Muscle of leg (tissue), 11 donors: ENCODE data around the gene TGFBRAP1. TPM values are rescaled to one million over a fixed set of nuclear protein-coding genes. Genes with fewer than 3 reads are reported as not detected.

Experiments
- DNase-seq: peaks from one replicate; pipeline ENCODE4 v3.0.0; 2013
- H3K27ac ChIP-seq: one replicate; pipeline ENCODE4 v1.5.1; 2013; ENCODE audit warnings: mild to moderate bottlenecking, low read length, control low read depth
- H3K27me3 ChIP-seq: one replicate; pipeline ENCODE4 v1.6.1; 2013; ENCODE audit warnings: low read length; ENCODE audit not compliant: control insufficient read depth, insufficient read depth
- H3K36me3 ChIP-seq: one replicate; pipeline ENCODE4 v1.6.1; 2013; ENCODE audit warnings: low read length; ENCODE audit not compliant: control insufficient read depth, insufficient read depth
- H3K4me1 ChIP-seq: one replicate; pipeline ENCODE4 v1.6.1; 2013; ENCODE audit warnings: low read length; ENCODE audit not compliant: control insufficient read depth, insufficient read depth
- H3K4me3 ChIP-seq: one replicate; pipeline ENCODE4 v1.5.1; 2013; ENCODE audit warnings: low read length, control low read depth
- H3K9me3 ChIP-seq: replicated peaks from 2 replicates; pipeline ENCODE4 v1.6.1; 2013; ENCODE audit warnings: low read depth, low read length; ENCODE audit not compliant: control insufficient read depth
- WGBS: methylation state at CpG from one replicate; pipeline ENCODE4 v1.1.5; 2013; ENCODE audit warnings: missing lambda C conversion rate; ENCODE audit not compliant: insufficient coverage; 5-methylcytosine and 5-hydroxymethylcytosine counted together
- polyA plus RNA-seq, 8 donors: library from polyadenylated mRNA; unstranded; fragments of 120-200 nt; gene quantifications; one replicate each; pipeline versions ENCODE4 v1.2.1 to v1.2.3, GENCODE V29; 2013; ENCODE audit warnings: inconsistent platforms in 1 of 8, low replicate concordance in 1 of 8; ENCODE audit not compliant: insufficient read length in 8 of 8, insufficient read depth in 1 of 8
- total RNA-seq: library from RNA; stranded (reverse); fragments of 120-200 nt; gene quantifications from one replicate; pipeline ENCODE4 v1.2.4, GENCODE V29; 2013

TGFBRAP1 gene
- total and polyA plus RNA-seq, 9 donors: 7.1 to 10.5 (median 8.5) TPM

- Histone ChIP-seq H3K36me3 (peaks cover 24% of the 10 kb centered on the region), H3K4me1 (no peaks in the 10 kb centered on the region), H3K27ac (no peak overlapping the region), H3K4me3 (no peak overlapping the region), H3K9me3 (no peaks in the 10 kb centered on the region), H3K27me3 (no peaks in the 10 kb centered on the region)
- DNase-seq: no peak
- WGBS: 96% methylated on average over 4 of the region's 5 CpGs
These were observed 30.2 kb downstream of the TGFBRAP1 start for GRCh38 chr2:105299290-105299689.

- Histone ChIP-seq H3K27me3 (no peaks in the 10 kb centered on the region), H3K36me3 (peaks cover 31% of the 10 kb centered on the region), H3K4me1 (no peaks in the 10 kb centered on the region), H3K9me3 (no peaks in the 10 kb centered on the region), H3K4me3 (no peak overlapping the region), H3K27ac (no peak overlapping the region)
- DNase-seq: no peak
- 100% methylated on average over 1 of the region's 3 CpGs for WGBS
These were observed 31.5 kb downstream of the TGFBRAP1 start for GRCh38 chr2:105298017-105298416.

GRCh38 chr2:105297216-105297615, 32.3 kb downstream of the TGFBRAP1 start:
- Histone ChIP-seq H3K4me3 (no peak overlapping the region), H3K9me3 (no peaks in the 10 kb centered on the region), H3K27ac (no peak overlapping the region), H3K36me3 (peaks cover 33% of the 10 kb centered on the region), H3K4me1 (no peaks in the 10 kb centered on the region), H3K27me3 (no peaks in the 10 kb centered on the region)
- 89% methylated on average over 3 of the region's 7 CpGs for WGBS
- DNase-seq: no peak

GRCh38 chr2:105296017-105296611, 33.4 kb downstream of the TGFBRAP1 start:
- no peak for DNase-seq
- Histone ChIP-seq H3K27ac (no peak overlapping the region), H3K4me1 (no peaks in the 10 kb centered on the region), H3K36me3 (peaks cover 38% of the 10 kb centered on the region), H3K4me3 (no peak overlapping the region), H3K9me3 (no peaks in the 10 kb centered on the region), H3K27me3 (no peaks in the 10 kb centered on the region)
- WGBS: no CpG with 5 or more reads among the region's 7 CpGs

GRCh38 chr2:105294844-105295481, 34.6 kb downstream of the TGFBRAP1 start:
- H3K4me3 ChIP-seq: no peak overlapping the region
- H3K36me3 ChIP-seq: peaks cover 41% of the 10 kb centered on the region
- no CpG with 5 or more reads among the region's 5 CpGs for WGBS
- H3K27ac ChIP-seq: no peak overlapping the region
- DNase-seq: peak; percentile 54
- H3K27me3 ChIP-seq: no peaks in the 10 kb centered on the region
- H3K4me1 ChIP-seq: no peaks in the 10 kb centered on the region
- no peaks in the 10 kb centered on the region for H3K9me3 ChIP-seq

- WGBS: 86% methylated on average over 5 of the region's 6 CpGs
- Histone ChIP-seq H3K27me3 (no peaks in the 10 kb centered on the region), H3K36me3 (peaks cover 41% of the 10 kb centered on the region), H3K4me1 (no peaks in the 10 kb centered on the region), H3K9me3 (no peaks in the 10 kb centered on the region), H3K4me3 (no peak overlapping the region), H3K27ac (no peak overlapping the region)
- DNase-seq: peak; percentile 11
These were observed 35.5 kb downstream of the TGFBRAP1 start for GRCh38 chr2:105294046-105294445.

- H3K4me1 ChIP-seq: no peaks in the 10 kb centered on the region
- H3K9me3 ChIP-seq: no peaks in the 10 kb centered on the region
- H3K27me3 ChIP-seq: no peaks in the 10 kb centered on the region
- no CpG with 5 or more reads among the region's 2 CpGs for WGBS
- peaks cover 26% of the 10 kb centered on the region for H3K36me3 ChIP-seq
- DNase-seq: no peak
- H3K27ac ChIP-seq: no peak overlapping the region
- no peak overlapping the region for H3K4me3 ChIP-seq
These were observed 37.6 kb downstream of the TGFBRAP1 start for GRCh38 chr2:105291981-105292380.

- WGBS: 100% methylated on average over 3 of the region's 6 CpGs
- no peaks in the 10 kb centered on the region for H3K27me3 ChIP-seq
- no peak overlapping the region for H3K4me3 ChIP-seq
- no peak overlapping the region for H3K27ac ChIP-seq
- no peak for DNase-seq
- no peaks in the 10 kb centered on the region for H3K4me1 ChIP-seq
- H3K36me3 ChIP-seq: peaks cover 28% of the 10 kb centered on the region
- H3K9me3 ChIP-seq: no peaks in the 10 kb centered on the region
These were observed 38.4 kb downstream of the TGFBRAP1 start for GRCh38 chr2:105290981-105291660.

- no peak overlapping the region for H3K27ac ChIP-seq
- no peaks in the 10 kb centered on the region for H3K4me1 ChIP-seq
- H3K9me3 ChIP-seq: no peaks in the 10 kb centered on the region
- DNase-seq: no peak
- peaks cover 40% of the 10 kb centered on the region for H3K36me3 ChIP-seq
- H3K27me3 ChIP-seq: no peaks in the 10 kb centered on the region
- no peak overlapping the region for H3K4me3 ChIP-seq
- 84% methylated on average over 5 of the region's 7 CpGs for WGBS
These were observed 41.4 kb downstream of the TGFBRAP1 start for GRCh38 chr2:105288133-105288532.

GRCh38 chr2:105287692-105288091, 41.8 kb downstream of the TGFBRAP1 start:
- Histone ChIP-seq H3K27me3 (no peaks in the 10 kb centered on the region), H3K36me3 (peaks cover 38% of the 10 kb centered on the region), H3K9me3 (no peaks in the 10 kb centered on the region), H3K4me3 (no peak overlapping the region), H3K4me1 (no peaks in the 10 kb centered on the region), H3K27ac (no peak overlapping the region)
- WGBS: no CpG with 5 or more reads among the region's 5 CpGs
- peak; percentile 14 for DNase-seq
